ENCODE results near the gene CDKAL1.

Gene CDKAL1

DNA sequence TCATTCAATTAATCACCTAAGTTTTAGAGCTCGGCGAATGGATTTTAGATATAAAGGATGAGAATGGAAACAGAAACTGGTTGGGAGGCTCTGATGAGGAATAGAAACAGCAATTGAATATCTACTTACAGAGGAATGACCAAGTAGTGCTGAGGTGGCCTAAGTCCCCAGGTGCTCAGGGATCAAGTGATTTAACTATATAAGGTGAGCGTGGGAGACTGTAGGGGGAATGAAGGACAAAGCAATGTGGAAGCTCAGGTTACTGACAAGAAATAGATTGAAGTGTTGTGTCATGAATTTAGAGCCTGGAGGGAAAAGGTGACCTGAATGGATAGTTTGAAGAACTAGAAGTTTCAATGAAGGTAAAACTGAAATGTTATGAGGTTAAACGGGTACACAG, 563.9 kb downstream of the CDKAL1 start:
- TF ChIP-seq, protein P1, sequence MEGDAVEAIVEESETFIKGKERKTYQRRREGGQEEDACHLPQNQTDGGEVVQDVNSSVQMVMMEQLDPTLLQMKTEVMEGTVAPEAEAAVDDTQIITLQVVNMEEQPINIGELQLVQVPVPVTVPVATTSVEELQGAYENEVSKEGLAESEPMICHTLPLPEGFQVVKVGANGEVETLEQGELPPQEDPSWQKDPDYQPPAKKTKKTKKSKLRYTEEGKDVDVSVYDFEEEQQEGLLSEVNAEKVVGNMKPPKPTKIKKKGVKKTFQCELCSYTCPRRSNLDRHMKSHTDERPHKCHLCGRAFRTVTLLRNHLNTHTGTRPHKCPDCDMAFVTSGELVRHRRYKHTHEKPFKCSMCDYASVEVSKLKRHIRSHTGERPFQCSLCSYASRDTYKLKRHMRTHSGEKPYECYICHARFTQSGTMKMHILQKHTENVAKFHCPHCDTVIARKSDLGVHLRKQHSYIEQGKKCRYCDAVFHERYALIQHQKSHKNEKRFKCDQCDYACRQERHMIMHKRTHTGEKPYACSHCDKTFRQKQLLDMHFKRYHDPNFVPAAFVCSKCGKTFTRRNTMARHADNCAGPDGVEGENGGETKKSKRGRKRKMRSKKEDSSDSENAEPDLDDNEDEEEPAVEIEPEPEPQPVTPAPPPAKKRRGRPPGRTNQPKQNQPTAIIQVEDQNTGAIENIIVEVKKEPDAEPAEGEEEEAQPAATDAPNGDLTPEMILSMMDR (conservative IDR thresholded peaks at IDR 0.05; ENCODE audit: low read depth, low read length) = no peak
- DNase-seq (ENCODE audit: low read depth) = no peak
- H3K4me3 ChIP-seq (ENCODE audit: low read length) = no peak overlapping the region

GRCh38 chr6:21098744-21099143, 564.5 kb downstream of the CDKAL1 start:
- H3K4me3 ChIP-seq (ENCODE audit: low read length) = no peak overlapping the region
- no peak for DNase-seq (ENCODE audit: low read depth)
- TF ChIP-seq, protein P1 (conservative IDR thresholded peaks at IDR 0.05; ENCODE audit: low read depth, low read length) = no peak

DNA sequence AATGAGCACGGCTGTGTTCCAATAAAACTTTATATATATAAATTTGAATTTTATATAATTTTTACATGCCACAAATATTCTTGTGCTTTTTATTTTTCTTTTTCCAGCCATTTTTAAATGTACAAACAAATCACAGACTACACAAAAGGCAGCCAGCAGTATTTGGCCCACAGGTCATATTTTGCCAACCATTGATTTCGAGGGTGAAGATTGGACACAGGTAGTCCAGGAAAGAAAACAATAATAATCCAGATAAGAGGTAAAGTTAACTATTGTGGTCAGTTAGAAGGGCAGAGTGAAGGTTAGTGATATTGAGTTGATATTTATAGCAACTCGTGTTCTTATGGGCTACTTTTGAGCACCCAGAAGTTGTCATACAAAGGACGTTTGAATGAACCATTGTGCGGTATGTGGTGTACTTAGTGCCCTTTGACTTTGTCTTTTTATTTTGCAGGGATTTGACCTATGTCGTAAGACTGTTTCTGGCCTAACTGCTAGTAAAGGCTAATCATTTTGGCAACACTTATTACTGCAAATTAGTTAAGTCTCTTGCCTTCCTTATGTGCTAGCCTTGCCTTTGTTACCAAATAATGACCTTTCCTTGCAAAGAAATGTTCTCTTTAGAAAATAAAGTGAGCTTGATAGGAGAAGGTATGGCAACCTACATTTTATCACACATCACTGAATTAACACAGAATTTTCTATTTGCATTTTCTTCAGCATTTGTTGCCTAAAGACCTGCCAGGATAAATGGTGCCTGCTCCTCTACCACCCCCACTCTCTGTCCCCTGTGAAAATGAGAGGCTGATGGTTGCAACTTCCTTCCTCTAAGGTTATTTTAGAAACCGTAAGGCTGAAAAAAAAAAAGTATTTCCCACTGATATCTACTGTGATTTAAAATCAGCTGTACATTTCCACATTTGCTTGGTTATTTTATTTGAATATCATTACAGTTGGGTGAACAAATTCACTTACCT, 565.4 kb downstream of the CDKAL1 start:
- TF ChIP-seq, protein P1 (conservative IDR thresholded peaks at IDR 0.05; ENCODE audit: low read depth, low read length) = no peak
- H3K4me3 ChIP-seq (ENCODE audit: low read length) = no peak overlapping the region
- no peak for DNase-seq (ENCODE audit: low read depth)

DNA sequence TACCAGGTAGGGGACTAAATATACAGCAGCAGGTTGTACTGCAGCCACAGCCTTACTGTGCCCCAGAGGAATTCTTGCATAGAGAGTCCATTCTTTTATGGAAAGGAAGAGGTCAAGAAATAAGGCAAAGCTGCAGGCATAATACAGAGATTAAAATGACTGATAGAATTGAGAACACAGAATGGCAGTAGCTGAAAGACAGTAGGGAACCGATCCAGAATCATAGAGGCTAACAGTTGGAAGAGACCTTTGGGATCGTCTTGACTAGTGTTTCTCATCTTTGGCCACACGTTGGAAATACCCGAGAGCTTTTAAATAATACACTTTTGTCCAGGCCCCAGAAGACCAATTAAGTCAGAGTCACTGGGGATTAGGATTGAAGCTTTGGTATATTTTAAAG, 566.7 kb downstream of the CDKAL1 start:
- TF ChIP-seq, protein P1 (conservative IDR thresholded peaks at IDR 0.05; ENCODE audit: low read depth, low read length) = no peak
- DNase-seq (ENCODE audit: low read depth) = no peak
- no peak overlapping the region for H3K4me3 ChIP-seq (ENCODE audit: low read length)

DNA sequence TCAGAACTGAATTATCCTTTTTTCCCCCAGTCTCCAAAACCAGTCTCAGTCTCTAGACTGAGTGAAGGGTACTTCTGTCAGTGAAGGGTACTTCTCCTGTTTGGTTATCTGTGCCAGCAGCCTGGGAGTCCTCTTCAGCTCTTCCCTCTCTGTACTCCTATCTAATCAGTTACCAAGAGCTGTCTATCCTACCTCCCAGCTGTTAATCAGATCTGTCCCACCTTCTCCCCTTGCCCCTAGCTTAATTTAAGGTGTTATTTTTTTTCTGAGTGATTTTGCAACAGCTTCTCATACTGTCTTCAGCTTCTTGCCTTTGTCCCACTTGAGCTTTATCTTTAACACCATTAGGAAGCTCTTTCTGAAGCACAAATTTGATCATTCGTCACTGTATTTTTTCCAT, 567.4 kb downstream of the CDKAL1 start:
- DNase-seq (ENCODE audit: low read depth) = no peak
- TF ChIP-seq, protein P1 (conservative IDR thresholded peaks at IDR 0.05; ENCODE audit: low read depth, low read length) = no peak
- no peak overlapping the region for H3K4me3 ChIP-seq (ENCODE audit: low read length)

DNA sequence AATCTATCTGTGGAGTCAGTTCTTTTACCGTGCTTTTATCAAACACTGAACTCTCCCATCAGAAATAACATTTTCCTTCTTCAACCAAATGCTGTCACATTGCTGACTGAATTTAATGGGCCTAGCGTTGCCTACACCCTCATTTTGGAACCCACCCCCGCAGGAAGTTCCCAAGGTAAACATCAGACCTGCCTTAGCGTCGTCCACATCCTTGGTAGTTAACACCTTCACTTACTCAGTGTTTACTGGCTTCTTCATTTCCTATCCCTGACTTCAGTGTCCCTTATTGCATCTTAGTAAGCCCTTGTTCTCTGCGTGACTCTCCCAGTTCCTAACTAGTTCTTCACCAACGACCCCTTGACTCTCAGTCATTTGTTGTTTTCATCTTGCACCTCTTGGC, 567.9 kb downstream of the CDKAL1 start:
- TF ChIP-seq, protein P1 (conservative IDR thresholded peaks at IDR 0.05; ENCODE audit: low read depth, low read length) = no peak
- no peak overlapping the region for H3K4me3 ChIP-seq (ENCODE audit: low read length)
- DNase-seq (ENCODE audit: low read depth) = no peak

DNA sequence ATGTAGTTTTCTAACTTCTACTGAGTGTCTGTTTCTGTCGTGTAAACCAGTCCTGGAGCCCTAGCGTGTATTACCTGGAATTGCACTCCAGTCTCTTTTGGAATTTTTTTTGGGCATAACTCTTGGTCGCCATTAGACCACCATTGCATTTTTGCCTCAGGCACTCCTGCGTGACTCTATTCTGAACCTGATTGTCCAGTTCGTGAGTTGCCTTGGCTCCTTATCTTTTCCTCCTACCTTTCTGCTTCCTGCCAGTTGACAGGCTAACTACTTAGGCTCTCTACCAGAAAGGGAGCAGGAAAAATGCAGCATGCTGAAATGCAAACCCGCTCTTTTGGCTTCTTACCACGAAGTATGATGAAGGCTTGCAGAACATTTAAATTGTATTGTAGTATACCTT, 568.4 kb downstream of the CDKAL1 start:
- DNase-seq (ENCODE audit: low read depth) = no peak
- TF ChIP-seq, protein P1 (conservative IDR thresholded peaks at IDR 0.05; ENCODE audit: low read depth, low read length) = no peak
- H3K4me3 ChIP-seq (ENCODE audit: low read length) = no peak overlapping the region
